K562 (cell line): ENCODE data around the gene ZAP70. TPM values are rescaled to one million over a fixed set of nuclear protein-coding genes. Genes with fewer than 3 reads are reported as not detected.

Experiments used
- ATAC-seq: fragments of 200-7000 bp; cut with Tn5 transposase; 3 replicates; pipeline ENCODE4 v1.9.1; 2020; ENCODE audit warnings: moderate library complexity
- BruUV-seq: library from RNA; stranded (reverse); fragments of 400-500 nt; replicated peaks from 2 replicates; lab custom pipeline; 2021; lab: Mats Ljungman, UMichigan
- CTCF ChIA-PET: fragments of 300-600 bp; formaldehyde crosslinking; extraction: SDS; loops from one replicate; lab custom pipeline; 2021; ENCODE audit warnings: low intra/inter-chr PET ratio; lab: Yijun Ruan, JAX
- POLR2A ChIA-PET: fragments of 300-600, 350-650 bp; sonication (Branson Sonifier 250); formaldehyde crosslinking; extraction: SDS; loops from one replicate; lab custom pipeline; 2021; ENCODE audit warnings: antibody characterized with exemption, inconsistent platforms; lab: Yijun Ruan, JAX
- DNase-seq, 4 experiments: peaks; one replicate each; pipeline versions ENCODE4 v3.0.0 to v3.0.0-alpha.2; 2011 to 2018; ENCODE audit warnings: low spot score in 3 of 4, mixed read lengths in 3 of 4; ENCODE audit errors: extremely low read depth in 1 of 4
- FAIRE-seq: peaks from 2 replicates; lab custom pipeline; 2011; peaks lifted over from hg19 to GRCh38; lab: Jason Lieb, UNC
- H2AFZ ChIP-seq: 2 replicates; pipeline ENCODE4 v1.6.0; 2011; ENCODE audit warnings: low read depth, low read length, control low read depth, inconsistent platforms
- H3K27ac ChIP-seq: fragments of 200-600 bp; 3 replicates; pipeline ENCODE4 v1.8.0; 2011; ENCODE audit warnings: low read depth, mild to moderate bottlenecking, control low read depth, inconsistent platforms, low read length, moderate library complexity, mixed read lengths; ENCODE audit errors: extremely low read depth
- H3K27me3 ChIP-seq, 2 experiments: fragments of 300-600 bp in 1 of 2; 2 replicates in 1 of 2; 3 replicates in 1 of 2; pipeline versions ENCODE4 v1.6.0 to v1.8.0; 2011; ENCODE audit warnings: inconsistent platforms in 2 of 2, low read length in 2 of 2, mild to moderate bottlenecking in 1 of 2, mixed read lengths in 1 of 2, moderate library complexity in 1 of 2; ENCODE audit not compliant: control insufficient read depth in 2 of 2, insufficient read depth in 2 of 2
- H3K36me3 ChIP-seq: fragments of 300-600 bp; 3 replicates; pipeline ENCODE4 v1.8.0; 2011; ENCODE audit warnings: mild to moderate bottlenecking, low read length, inconsistent platforms; ENCODE audit not compliant: control insufficient read depth, insufficient read depth
- H3K4me1 ChIP-seq, 2 experiments: fragments of 200-600 bp in 1 of 2; replicated peaks in 1 of 2; 2 replicates in 1 of 2; 3 replicates in 1 of 2; pipeline versions ENCODE4 v1.5.1 to v1.8.0; 2011; ENCODE audit warnings: inconsistent platforms in 2 of 2, low read length in 2 of 2, mild to moderate bottlenecking in 1 of 2, mixed read lengths in 1 of 2, moderate library complexity in 1 of 2; ENCODE audit not compliant: control insufficient read depth in 2 of 2, insufficient read depth in 2 of 2
- H3K4me2 ChIP-seq: 2 replicates; pipeline ENCODE4 v1.6.1; 2011; ENCODE audit warnings: low read length, control low read depth, inconsistent platforms, mixed read lengths; ENCODE audit not compliant: insufficient read depth
- H3K4me3 ChIP-seq: fragments of 200-600 bp; sonication (generic), shearing (Covaris generic); 2 replicates; pipeline ENCODE4 v1.5.1; 2016; ENCODE audit warnings: control low read depth, inconsistent platforms
- H3K79me2 ChIP-seq: fragments of 200-600 bp; 3 replicates; pipeline ENCODE4 v1.8.0; 2011; ENCODE audit warnings: low read length, inconsistent platforms; ENCODE audit not compliant: control insufficient read depth, insufficient read depth
- H3K9ac ChIP-seq, 2 experiments: 2 replicates each; pipeline versions ENCODE4 v1.6.0 to v1.6.1; 2011; ENCODE audit warnings: low read depth in 2 of 2, low read length in 2 of 2, control low read depth in 1 of 2, inconsistent platforms in 1 of 2, mild to moderate bottlenecking in 1 of 2, mixed read lengths in 1 of 2; ENCODE audit not compliant: insufficient read depth in 1 of 2
- H3K9me1 ChIP-seq: one replicate; pipeline ENCODE4 v1.6.0; 2011; ENCODE audit warnings: inconsistent platforms, mild to moderate bottlenecking, low read length, moderate library complexity; ENCODE audit not compliant: control insufficient read depth, insufficient read depth
- H3K9me3 ChIP-seq: replicated peaks from 2 replicates; pipeline ENCODE4 v1.5.1; 2011; ENCODE audit warnings: low read depth, low read length, inconsistent platforms; ENCODE audit not compliant: control insufficient read depth, insufficient read depth
- H4K20me1 ChIP-seq: replicated peaks from 2 replicates; pipeline ENCODE4 v1.6.1; 2011; ENCODE audit warnings: low read length, inconsistent platforms, mixed read lengths; ENCODE audit not compliant: control insufficient read depth, insufficient read depth
- EZH2 ChIP-seq: IDR thresholded peaks from 2 replicates; pipeline ENCODE4 v1.6.1; 2012; ENCODE audit warnings: low read depth, mild to moderate bottlenecking, inconsistent platforms, low read length, borderline replicate concordance
- GABPB1 ChIP-seq: sonication (generic); formaldehyde crosslinking; IDR thresholded peaks from 2 replicates; pipeline ENCODE4 v1.8.0; 2022; ENCODE audit warnings: mild to moderate bottlenecking, missing genetic modification reagents
- ILK ChIP-seq: fragments of 450-650 bp; IDR thresholded peaks from 2 replicates; pipeline ENCODE4 v1.6.1; 2016; ENCODE audit warnings: missing genetic modification characterization, low read depth, mild to moderate bottlenecking, missing compliant biosample characterization, moderate library complexity, borderline replicate concordance
- MBD1 ChIP-seq: fragments of 250-450 bp; sonication (Bioruptor Pico); IDR thresholded peaks from 2 replicates; pipeline ENCODE4 v1.8.0; 2022; ENCODE audit warnings: inconsistent platforms
- NFIX ChIP-seq: fragments of 250-450 bp; sonication (Bioruptor Pico); IDR thresholded peaks from 2 replicates; pipeline ENCODE4 v1.4.0; 2020; ENCODE audit warnings: low read depth, mild to moderate bottlenecking, moderate library complexity
- TAL1 ChIP-seq: fragments of 450-650 bp; IDR thresholded peaks from 2 replicates; pipeline ENCODE4 v1.6.1; 2016; ENCODE audit warnings: mild to moderate bottlenecking
- TSHZ1 ChIP-seq: fragments of 250-450 bp; sonication (Bioruptor Pico); IDR thresholded peaks from 2 replicates; pipeline ENCODE4 v1.4.0; 2020; ENCODE audit warnings: mild to moderate bottlenecking, moderate library complexity
- ZNF184 ChIP-seq: sonication (generic); formaldehyde crosslinking; IDR thresholded peaks from 2 replicates; pipeline ENCODE4 v1.5.0; 2020; ENCODE audit warnings: missing genetic modification reagents
- WGBS: fragments of 100-300 bp; shearing (Covaris generic); methylation state at CpG from one replicate; pipeline ENCODE4 v1.1.6; 2016; ENCODE audit warnings: low coverage, mixed read lengths; ENCODE audit not compliant: insufficient coverage; ENCODE audit errors: missing lambda C conversion rate; 5-methylcytosine and 5-hydroxymethylcytosine counted together
- in situ Hi-C: fragments of 300-500 bp; cut with MboI; formaldehyde crosslinking; loops from 4 replicates; pipeline ENCODE4 v1.15.0; 2018; ENCODE audit warnings: inconsistent platforms, mixed read lengths
- intact Hi-C: fragments of 100-400 bp; cut with micrococcal nuclease; formaldehyde crosslinking; loops from 2 replicates; pipeline ENCODE4 v1.14.2; 2022
- polyA plus RNA-seq, 8 experiments: library from polyadenylated mRNA; depleted of rRNA in 4 of 8; stranded (reverse) in 5 of 8; unstranded in 3 of 8; fragments of >200 nt; fragmentation: Nextera tagmentation in 2 of 8; fragmentation: Illumina TruSeq in 1 of 8; extraction: Ambion mirVana in 2 of 8; extraction: Trizol in 1 of 8; gene quantifications; 2 replicates each; pipeline versions ENCODE4 v1.2.1 to v1.2.3, GENCODE V29; 2011 to 2014; ENCODE audit warnings: inconsistent platforms in 1 of 8, missing spikeins in 1 of 8
- total RNA-seq, 7 experiments: library from RNA; depleted of rRNA in 6 of 7; stranded (reverse); fragments of >200 nt in 6 of 7; fragmentation: Illumina TruSeq in 2 of 7; extraction: Trizol in 2 of 7; gene quantifications; 2 replicates each; pipeline versions ENCODE4 v1.2.1 to v1.2.3, GENCODE V29; 2011 to 2021; ENCODE audit warnings: low replicate concordance in 1 of 7

ZAP70 gene
- total and polyA plus RNA-seq, 9 of the 15 experiments (the other 6 are each of a cell fraction or from before 2014, with no cell fraction given), result 0.06 to 0.80 (median 0.21) TPM; not detected in 1

GRCh38 chr2:97739020-97739892 lies 25.9 kb downstream of the ZAP70 start:
- no peak overlapping the region for H3K4me3 ChIP-seq
- BruUV-seq, result no TSS peak

GRCh38 chr2:97739893-97740245 lies 26.5 kb downstream of the ZAP70 start:
- ChIA-PET CTCF (no interaction called here), POLR2A (interaction anchor here (1.0 to 1.4 kb wide), 2 partner anchors 12 to 27 kb away, joined by 3 to 5 read pairs; no protein-coding TSS in a partner anchor)
- 36% methylated on average over 4 of the region's 5 CpGs for WGBS
- Histone ChIP-seq H3K27ac (no peak overlapping the region), H3K9me3 (no peaks in the 10 kb centered on the region), H3K9ac (no peak overlapping the region), H2AFZ (no peak overlapping the region), H3K4me1 (peaks cover 10 to 25% of the 10 kb centered on the region in 2 experiments; a peak in 4 of 5 replicates), H3K27me3 (peaks cover 8 to 42% of the 10 kb centered on the region in 2 experiments; a peak in 3 of 5 replicates), H3K4me3 (no peak overlapping the region), H3K4me2 (no peak overlapping the region), H4K20me1 (no peaks in the 10 kb centered on the region), H3K36me3 (no peaks in the 10 kb centered on the region), H3K79me2 (no peaks in the 10 kb centered on the region), H3K9me1 (no peaks in the 10 kb centered on the region)
- DNase-seq (no peak), FAIRE-seq (no peak), ATAC-seq (no peak)
- BruUV-seq, result no TSS peak
- intact Hi-C loops (loop anchor here (10.0 kb wide), 2 partner anchors 145 to 645 kb away; no protein-coding TSS in a partner anchor), in situ Hi-C loops (no loop called here)
- TF ChIP-seq NFIX (CRISPR knock-in tag) (no peak), TAL1 (no peak), MBD1 (CRISPR knock-in tag) (no peak), GABPB1 (CRISPR knock-in tag) (no peak), ZNF184 (CRISPR knock-in tag) (no peak), TSHZ1 (CRISPR knock-in tag) (no peak)

More at GRCh38 chr2:97739020-97739892, 25.9 kb downstream of the ZAP70 start:
- ChIA-PET POLR2A (interaction anchor here (1.4 kb wide), 1 partner anchor 28 kb away, joined by 3 read pairs; no protein-coding TSS in a partner anchor), CTCF (no interaction called here)
- no peaks in the 10 kb centered on the region for H3K79me2 ChIP-seq
- intact Hi-C loops, result no loop called here
- WGBS, result 18% methylated on average over 21 of the region's 23 CpGs
- TF ChIP-seq ILK (no peak), EZH2 (no peak)
- H3K36me3 ChIP-seq, result no peaks in the 10 kb centered on the region
- in situ Hi-C loops, result no loop called here
- H3K27ac ChIP-seq, result no peak overlapping the region
- ATAC-seq, result no peak
- no peak overlapping the region for H2AFZ ChIP-seq
- H3K27me3 ChIP-seq, result peaks cover 11 to 48% of the 10 kb centered on the region in 2 experiments; a peak in 3 of 5 replicates
- peaks cover 10 to 31% of the 10 kb centered on the region in 2 experiments; a peak in 4 of 5 replicates for H3K4me1 ChIP-seq
- DNase-seq, result no peak
- no peak overlapping the region for H3K4me2 ChIP-seq
- H3K9ac ChIP-seq, result no peak overlapping the region
- no peak for FAIRE-seq
- no peaks in the 10 kb centered on the region for H3K9me1 ChIP-seq
- H4K20me1 ChIP-seq, result no peaks in the 10 kb centered on the region
- H3K9me3 ChIP-seq, result no peaks in the 10 kb centered on the region
